PC-3 (cell line): ENCODE results near the gene IGFLR1. TPM values are rescaled to one million over a fixed set of nuclear protein-coding genes. Genes with fewer than 3 reads are reported as not detected.

Source experiments
- ATAC-seq: fragments of 200-7000 bp; cut with Tn5 transposase; 2 replicates; pipeline ENCODE4 v1.9.1; 2020; ENCODE audit warnings: mild to moderate bottlenecking, moderate library complexity
- BruUV-seq: library from RNA; stranded (reverse); fragments of 400-500 nt; replicated peaks from 2 replicates; lab custom pipeline; 2021; lab: Mats Ljungman, UMichigan
- CTCF ChIA-PET: fragments of 300-600 bp; sonication (Branson Sonifier 250); formaldehyde crosslinking; loops from one replicate; lab custom pipeline; 2022; ENCODE audit warnings: antibody characterized with exemption; lab: Charles Lee
- POLR2A ChIA-PET: fragments of 300-600 bp; sonication (Branson Sonifier 250); formaldehyde crosslinking; loops from one replicate; lab custom pipeline; 2022; ENCODE audit warnings: antibody characterized with exemption; ENCODE audit not compliant: unreplicated experiment; lab: Charles Lee
- DNase-seq: peaks from one replicate; pipeline ENCODE4 v3.0.0-alpha.2; 2015
- H2AFZ ChIP-seq: fragments of 300-600 bp; sonication (generic); 2 replicates; pipeline ENCODE4 v1.6.0; 2016; ENCODE audit warnings: antibody characterized with exemption, low read length
- H3F3A ChIP-seq: fragments of 300-600 bp; sonication (generic); one replicate; pipeline ENCODE4 v1.6.0; 2017; ENCODE audit warnings: antibody characterized with exemption, low read length, control low read depth, mild to moderate bottlenecking; ENCODE audit not compliant: unreplicated experiment
- H3K27ac ChIP-seq: fragments of 300-600 bp; sonication (generic); 2 replicates; pipeline ENCODE4 v1.5.1; 2016; ENCODE audit warnings: mild to moderate bottlenecking, low read length
- H3K27me3 ChIP-seq: fragments of 300-600 bp; sonication (generic); 2 replicates; pipeline ENCODE4 v1.6.1; 2016; ENCODE audit warnings: low read length, mixed read lengths
- H3K36me3 ChIP-seq: fragments of 300-600 bp; sonication (generic); 2 replicates; pipeline ENCODE4 v1.6.1; 2016; ENCODE audit warnings: low read depth, mixed run types, low read length, mixed read lengths
- H3K4me1 ChIP-seq: fragments of 300-600 bp; sonication (generic); 2 replicates; pipeline ENCODE4 v1.5.1; 2016; ENCODE audit warnings: low read length; ENCODE audit not compliant: insufficient read depth
- H3K4me2 ChIP-seq: fragments of 300-600 bp; sonication (generic); 2 replicates; pipeline ENCODE4 v1.6.0; 2016; ENCODE audit warnings: low read length
- H3K4me3 ChIP-seq: fragments of 300-600 bp; sonication (generic); 2 replicates; pipeline ENCODE4 v1.5.1; 2016; ENCODE audit warnings: mild to moderate bottlenecking, low read length, mixed read lengths
- H3K79me2 ChIP-seq: fragments of 300-600 bp; sonication (generic); 2 replicates; pipeline ENCODE4 v1.6.1; 2017; ENCODE audit warnings: low read length, mixed read lengths
- H3K9ac ChIP-seq: fragments of 300-600 bp; sonication (generic); 2 replicates; pipeline ENCODE4 v1.6.0; 2016; ENCODE audit warnings: mild to moderate bottlenecking, low read length
- H3K9me2 ChIP-seq: fragments of 300-600 bp; sonication (generic); replicated peaks from 2 replicates; pipeline ENCODE4 v1.6.1; 2016; ENCODE audit warnings: mixed run types, low read length, mixed read lengths
- H3K9me3 ChIP-seq: fragments of 300-600 bp; sonication (generic); 2 replicates; pipeline ENCODE4 v1.6.1; 2016; ENCODE audit warnings: low read length, mixed read lengths
- H4K20me1 ChIP-seq: fragments of 300-600 bp; sonication (generic); 2 replicates; pipeline ENCODE4 v1.6.1; 2016; ENCODE audit warnings: low read length, mixed read lengths
- CTCF ChIP-seq: fragments of 300-600 bp; sonication (generic); conservative IDR thresholded peaks from 2 replicates; pipeline ENCODE4 v1.5.1; 2017; ENCODE audit warnings: antibody characterized with exemption, low read depth, mild to moderate bottlenecking, low read length
- EZH2 ChIP-seq: fragments of 300-600 bp; sonication (generic); IDR thresholded peaks from one replicate; pipeline ENCODE4 v1.6.1; 2017; ENCODE audit warnings: antibody characterized with exemption, mild to moderate bottlenecking, low read length; ENCODE audit not compliant: unreplicated experiment
- EZH2phosphoT487 ChIP-seq: fragments of 300-600 bp; sonication (generic); IDR thresholded peaks from 2 replicates; pipeline ENCODE4 v1.6.1; 2018; ENCODE audit warnings: mild to moderate bottlenecking, antibody characterized with exemption, low read length, borderline replicate concordance
- intact Hi-C: fragments of 100-400 bp; cut with micrococcal nuclease; formaldehyde crosslinking; loops from 2 replicates; pipeline ENCODE4 v1.9.0; 2023
- total RNA-seq: library from RNA; depleted of rRNA; stranded (reverse); fragments of >200 nt; gene quantifications from 2 replicates; pipeline ENCODE4 v1.2.3, GENCODE V29; 2014

The IGFLR1 gene
- total RNA-seq, 1 experiment from 2014 or later = 9.3 TPM

GRCh38 chr19:35780058-35780457, 37.8 kb upstream of the IGFLR1 start:
- Histone ChIP-seq H3K4me3 (no peak overlapping the region), H3K27me3 (no peaks in the 10 kb centered on the region), H3K79me2 (no peaks in the 10 kb centered on the region), H3K9me3 (no peaks in the 10 kb centered on the region), H4K20me1 (no peaks in the 10 kb centered on the region), H3K36me3 (no peaks in the 10 kb centered on the region), H2AFZ (no peak overlapping the region), H3K4me1 (no peaks in the 10 kb centered on the region), H3F3A (no peaks in the 10 kb centered on the region), H3K9me2 (no peaks in the 10 kb centered on the region), H3K27ac (no peak overlapping the region), H3K4me2 (no peak overlapping the region), H3K9ac (no peak overlapping the region)
- no TSS peak for BruUV-seq
- TF ChIP-seq CTCF (no peak), EZH2 (no peak), EZH2phosphoT487 (no peak)
- CTCF ChIA-PET = no interaction called here
- POLR2A ChIA-PET = no interaction called here
- DNase-seq (no peak), ATAC-seq (no peak)
- intact Hi-C loops = no loop called here

- no peaks in the 10 kb centered on the region for H3K9me2 ChIP-seq
- no peaks in the 10 kb centered on the region for H3K9me3 ChIP-seq
- no peaks in the 10 kb centered on the region for H3K79me2 ChIP-seq
- ATAC-seq = no peak
- H3K27ac ChIP-seq = no peak overlapping the region
- H3K4me2 ChIP-seq = no peak overlapping the region
- TF ChIP-seq EZH2 (no peak), EZH2phosphoT487 (no peak), CTCF (no peak)
- no peak overlapping the region for H2AFZ ChIP-seq
- POLR2A ChIA-PET = no interaction called here
- CTCF ChIA-PET = no interaction called here
- H4K20me1 ChIP-seq = no peaks in the 10 kb centered on the region
- BruUV-seq = no TSS peak
- no peak for DNase-seq
- no peaks in the 10 kb centered on the region for H3K36me3 ChIP-seq
- no peaks in the 10 kb centered on the region for H3K27me3 ChIP-seq
- no peak overlapping the region for H3K4me3 ChIP-seq
- intact Hi-C loops = no loop called here
- peaks cover 7% of the 10 kb centered on the region for H3K4me1 ChIP-seq
- no peaks in the 10 kb centered on the region for H3F3A ChIP-seq
- H3K9ac ChIP-seq = no peak overlapping the region
Measured at GRCh38 chr19:35779033-35779432, 36.8 kb upstream of the IGFLR1 start.

- H3K9me3 ChIP-seq = no peaks in the 10 kb centered on the region
- H4K20me1 ChIP-seq = no peaks in the 10 kb centered on the region
- H3K36me3 ChIP-seq = no peaks in the 10 kb centered on the region
- peaks cover 7% of the 10 kb centered on the region for H3K4me1 ChIP-seq
- BruUV-seq = no TSS peak
- no peak overlapping the region for H2AFZ ChIP-seq
- no peak overlapping the region for H3K27ac ChIP-seq
- H3K79me2 ChIP-seq = no peaks in the 10 kb centered on the region
- CTCF ChIA-PET = no interaction called here
- intact Hi-C loops = no loop called here
- POLR2A ChIA-PET = no interaction called here
- no peaks in the 10 kb centered on the region for H3F3A ChIP-seq
- H3K4me2 ChIP-seq = no peak overlapping the region
- H3K9ac ChIP-seq = no peak overlapping the region
- ATAC-seq (no peak), DNase-seq (no peak)
- TF ChIP-seq EZH2phosphoT487 (no peak), EZH2 (no peak), CTCF (no peak)
- no peaks in the 10 kb centered on the region for H3K27me3 ChIP-seq
- no peaks in the 10 kb centered on the region for H3K9me2 ChIP-seq
- H3K4me3 ChIP-seq = no peak overlapping the region
Measured at GRCh38 chr19:35777961-35778360, 35.7 kb upstream of the IGFLR1 start.
